GM19455 (cell line): ENCODE results near the gene KIF5A.
"Not testable (repeated sequence)": the region's sequence is repeated elsewhere in the genome, so short reads cannot be mapped to it uniquely, and the experiment has no call there.

Experiments
- ATAC-seq: cut with Tn5 transposase; IDR thresholded peaks from one replicate; pipeline ENCODE4 v1.9.1; 2021; ENCODE audit not compliant: unreplicated experiment

The KIF5A gene

GRCh38 chr12:57581802-57582201 is 32.0 kb downstream of the KIF5A start:
- ATAC-seq = no peak

- ATAC-seq = no peak
Observed at GRCh38 chr12:57582440-57582839, 32.6 kb downstream of the KIF5A start.

- peak; percentile 99 for ATAC-seq
Observed at GRCh38 chr12:57583008-57583831, 33.4 kb downstream of the KIF5A start.

DNA sequence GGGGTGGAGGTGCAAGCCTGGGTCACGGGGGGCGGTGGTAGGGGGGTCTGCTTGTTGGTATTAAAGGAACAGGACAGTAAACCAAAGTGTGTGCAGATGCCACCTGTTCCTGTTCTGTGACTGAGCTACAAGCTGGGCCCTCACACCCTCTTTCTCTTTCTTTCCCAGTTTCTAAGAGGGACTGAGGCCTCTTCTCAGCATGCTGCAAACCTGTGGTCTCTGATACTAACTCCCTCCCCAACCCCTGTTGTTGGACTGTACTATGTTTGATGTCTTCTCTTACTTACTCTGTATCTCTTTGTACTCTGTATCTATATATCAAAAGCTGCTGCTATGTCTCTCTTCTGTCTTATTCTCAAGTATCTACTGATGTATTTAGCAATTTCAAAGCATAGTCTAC is 34.2 kb downstream of the KIF5A start:
- no peak for ATAC-seq

GRCh38 chr12:57584690-57585089 is 34.8 kb downstream of the KIF5A start:
- ATAC-seq = no peak

DNA sequence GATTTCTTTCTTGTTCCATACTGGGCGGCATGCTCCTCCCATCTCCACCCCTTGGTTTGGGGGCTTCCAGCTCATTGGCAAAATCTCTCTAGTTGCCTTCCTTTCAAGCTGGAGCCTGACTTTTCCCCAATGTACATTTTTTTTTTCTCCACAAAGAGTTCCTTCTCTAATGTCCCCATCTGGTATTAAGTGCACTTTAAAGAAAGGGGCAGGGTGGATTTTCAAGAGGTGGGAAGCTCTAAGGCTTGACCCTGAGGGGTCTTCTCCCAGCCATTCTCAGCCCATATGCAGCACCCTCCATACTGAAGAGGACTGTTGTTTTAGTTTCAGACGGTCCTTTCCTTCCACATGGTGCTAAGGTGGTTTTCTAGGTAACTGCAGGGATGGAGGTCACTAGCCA is 35.3 kb downstream of the KIF5A start:
- no peak for ATAC-seq

GRCh38 chr12:57586128-57586527 is 36.3 kb downstream of the KIF5A start:
- ATAC-seq = no peak

GRCh38 chr12:57586832-57587429 is 37.1 kb downstream of the KIF5A start:
- ATAC-seq = no peak

GRCh38 chr12:57588951-57589610 is 39.2 kb downstream of the KIF5A start:
- ATAC-seq = not testable (repeated sequence)

- no peak for ATAC-seq
Observed at GRCh38 chr12:57590479-57590863, 40.6 kb downstream of the KIF5A start.

DNA sequence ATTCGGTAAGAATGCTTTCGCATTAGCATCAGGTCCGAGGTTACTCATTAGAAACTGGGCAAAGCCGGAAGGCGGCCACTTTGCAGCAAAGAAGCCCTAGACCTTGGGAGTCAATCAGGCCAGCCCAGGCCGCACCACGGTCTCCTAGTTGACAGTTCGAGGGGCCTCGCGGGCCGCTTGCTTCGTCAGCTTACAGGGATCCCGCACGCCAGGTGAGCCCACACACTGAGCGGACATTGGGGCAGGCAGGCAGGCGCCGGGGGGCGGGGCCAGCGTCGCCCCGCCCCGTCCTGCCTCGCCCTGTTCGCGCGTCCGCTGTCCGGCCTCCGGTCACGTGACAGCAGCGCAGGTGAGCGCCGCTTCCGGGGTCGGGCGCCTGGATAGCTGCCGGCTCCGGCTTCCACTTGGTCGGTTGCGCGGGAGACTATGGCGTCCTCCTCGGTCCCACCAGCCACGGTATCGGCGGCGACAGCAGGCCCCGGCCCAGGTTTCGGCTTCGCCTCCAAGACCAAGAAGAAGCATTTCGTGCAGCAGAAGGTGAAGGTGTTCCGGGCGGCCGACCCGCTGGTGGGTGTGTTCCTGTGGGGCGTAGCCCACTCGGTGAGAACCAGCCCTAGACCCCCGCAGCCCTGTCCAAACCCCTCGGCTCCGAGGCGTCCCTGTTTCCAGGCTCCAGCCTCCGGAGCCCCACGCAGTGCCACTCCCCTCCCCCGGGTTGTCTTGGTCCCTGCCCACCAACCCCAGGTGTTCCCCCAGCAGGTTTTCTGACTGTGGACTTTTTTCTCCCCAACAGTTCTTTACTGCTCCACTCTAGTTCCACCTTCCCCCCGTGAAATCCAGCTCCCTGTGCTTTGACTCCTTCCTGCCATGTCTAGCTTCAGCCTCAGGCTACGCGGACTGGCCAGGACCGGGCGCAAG is 41.3 kb downstream of the KIF5A start, which contains the start of gene PIP4K2C:
Gene PIP4K2C, plus strand, starts transcription at position 329 of the 918 bp plus-strand sequence. Its CDS starts 98 bp downstream, at position 427.
- peak; percentile 93 for ATAC-seq

DNA sequence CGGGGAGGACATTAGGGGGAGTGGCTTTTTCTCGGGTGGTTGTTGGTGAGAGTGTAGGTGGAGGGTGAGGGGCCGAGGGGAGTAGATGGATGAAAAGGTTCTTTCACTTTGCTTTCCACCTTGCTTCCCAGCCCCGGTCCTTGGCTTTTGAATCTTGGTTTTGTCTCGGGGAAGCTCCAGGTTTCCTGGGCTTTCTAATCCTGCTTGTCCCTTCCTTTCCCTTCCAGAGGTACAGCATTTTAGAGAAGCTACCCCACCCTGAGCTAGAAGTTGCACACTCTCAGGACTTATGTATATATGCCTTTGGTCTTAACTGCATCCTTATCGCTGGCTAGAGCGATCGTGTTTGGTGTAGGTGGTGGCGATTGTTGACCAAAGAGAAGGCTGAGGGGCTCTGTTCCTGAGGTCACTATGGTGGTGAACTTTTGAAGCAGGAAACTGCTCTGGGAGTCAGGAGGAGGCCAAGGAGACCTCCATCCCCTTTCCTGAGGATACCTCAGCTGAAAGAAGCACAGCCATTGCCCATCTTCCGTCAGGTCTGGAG is 42.0 kb downstream of the KIF5A start:
- no peak for ATAC-seq

DNA sequence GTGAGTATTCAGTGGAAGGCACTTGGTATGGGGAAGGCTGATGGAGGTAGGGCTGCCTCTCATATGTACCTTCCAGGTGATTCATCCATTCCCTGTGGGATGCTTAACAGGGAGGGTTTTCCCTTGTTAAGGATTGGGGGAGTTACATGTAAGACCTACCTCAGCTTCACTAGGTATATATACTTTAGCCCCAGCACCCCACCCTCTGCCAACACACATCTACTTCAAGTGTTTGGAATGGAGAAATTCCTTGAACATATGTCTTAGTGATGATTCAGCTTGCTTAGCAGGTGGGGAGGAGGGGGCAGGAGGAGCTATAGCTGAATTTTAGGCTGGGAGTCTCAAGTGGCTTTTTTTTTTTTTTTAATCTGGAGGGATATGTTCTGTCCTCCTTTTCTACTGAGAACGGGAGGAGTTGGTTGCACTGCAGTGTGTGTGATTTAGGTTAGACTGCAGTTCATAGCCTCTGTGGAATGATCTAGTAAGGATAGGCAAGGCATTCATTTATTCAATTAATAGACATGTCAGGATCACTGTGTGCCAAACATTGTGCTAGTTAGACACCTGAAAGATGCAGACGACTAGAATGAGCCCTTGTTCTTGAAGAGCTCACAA is 42.8 kb downstream of the KIF5A start:
- no peak for ATAC-seq

- ATAC-seq = no peak
Observed at GRCh38 chr12:57593187-57593586, 43.3 kb downstream of the KIF5A start.

GRCh38 chr12:57600395-57600794 is 50.6 kb downstream of the KIF5A start:
- ATAC-seq = no peak

GRCh38 chr12:57602544-57602943 is 52.7 kb downstream of the KIF5A start:
- no peak for ATAC-seq

GRCh38 chr12:57603324-57603723 is 53.5 kb downstream of the KIF5A start:
- ATAC-seq = no peak

DNA sequence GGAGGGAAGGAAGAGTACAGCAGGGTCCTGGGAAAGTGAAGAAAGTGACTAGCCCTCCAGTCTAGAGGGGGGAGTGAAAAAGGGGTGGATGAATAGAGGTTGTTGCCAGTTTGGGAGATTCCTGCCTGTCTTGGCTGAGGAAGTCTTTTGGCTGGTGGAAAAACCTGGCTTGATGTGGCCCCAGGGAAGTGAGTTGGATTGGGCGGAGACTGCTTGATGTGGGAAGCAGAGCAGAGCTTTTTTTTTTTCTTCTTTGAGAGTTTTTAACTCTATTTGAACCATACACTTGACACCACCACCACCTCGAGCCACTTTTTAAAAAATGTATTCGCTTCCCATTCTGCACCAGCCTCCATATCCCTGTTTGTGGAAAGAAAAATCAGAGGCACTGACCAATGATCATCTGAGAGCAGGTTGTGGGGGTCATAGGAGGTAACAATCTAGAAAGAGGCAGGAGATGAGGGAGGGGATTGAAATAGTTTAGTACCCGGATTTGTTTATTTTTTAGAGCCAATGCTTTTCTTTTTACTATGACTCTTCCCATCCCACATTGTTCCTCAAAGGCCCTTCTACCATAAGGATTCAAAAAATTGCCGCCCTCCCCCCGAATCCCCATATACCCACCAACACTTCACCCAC is 54.1 kb downstream of the KIF5A start:
- no peak for ATAC-seq

DNA sequence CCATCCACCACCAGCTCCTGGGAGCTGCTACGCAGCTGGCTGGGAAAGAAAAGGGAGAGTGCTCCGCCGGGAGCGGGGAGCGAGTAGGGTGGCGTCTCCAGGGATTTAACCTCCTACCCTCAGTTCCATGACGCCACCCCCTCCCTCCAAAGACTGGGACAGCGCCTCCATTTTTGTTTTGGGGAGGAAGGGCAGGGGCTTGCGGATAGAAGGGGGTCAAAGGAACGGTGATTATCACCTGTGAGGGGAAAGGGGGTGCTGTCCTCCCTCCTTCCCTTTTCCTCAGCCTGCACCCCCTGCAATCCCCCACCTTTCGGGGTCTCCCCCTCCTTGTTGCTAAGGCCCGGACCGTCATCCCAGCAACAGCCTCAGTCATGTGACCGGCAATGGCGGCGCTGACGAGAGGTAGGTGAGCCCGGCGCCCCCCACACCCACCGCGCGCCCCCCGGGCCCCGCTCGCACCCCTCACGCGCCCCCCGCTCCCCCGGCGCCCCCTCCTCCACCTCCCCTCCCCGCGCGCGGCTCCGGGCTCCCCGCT is 54.7 kb downstream of the KIF5A start, which contains the start of gene DTX3:
Gene DTX3, plus strand, starts transcription at position 371 of the 538 bp plus-strand sequence. CDS start 1,694 bp downstream, outside the sequence.
- no peak for ATAC-seq
